ENCODE data around the gene COA1. TPM values are rescaled to one million over a fixed set of nuclear protein-coding genes. Genes with fewer than 3 reads are reported as not detected.

Gene COA1
- total RNA-seq, 2 donors from 2014 or later: 36.8 to 52.4 TPM

DNA sequence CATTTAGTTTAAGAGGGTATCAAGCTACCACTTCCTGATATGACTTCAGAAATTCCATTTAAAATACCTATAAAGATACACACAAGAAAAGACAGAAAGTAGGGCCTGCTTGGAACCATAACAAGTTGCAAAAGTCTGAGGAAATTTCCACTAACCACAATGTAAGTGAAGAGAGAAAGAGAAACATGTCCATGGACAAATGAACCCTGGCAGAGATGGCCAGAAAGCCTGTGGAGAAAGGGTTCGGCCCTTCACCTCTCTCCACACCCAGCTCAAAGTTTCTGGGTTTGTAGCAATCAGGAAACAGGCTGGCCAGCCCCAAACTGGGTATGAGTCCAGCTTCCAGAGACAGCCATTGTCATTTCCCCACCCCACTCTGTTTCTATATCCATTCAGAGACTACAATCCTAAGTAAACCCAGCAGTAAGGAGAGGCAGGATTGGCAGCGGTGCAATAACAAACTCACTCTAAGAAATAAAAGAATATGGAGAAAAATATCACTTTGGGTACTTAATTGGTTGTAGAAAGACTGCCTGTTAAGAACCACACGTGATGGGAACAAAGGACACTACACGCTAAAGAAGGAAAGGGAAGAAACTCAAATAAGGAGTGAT, 75.3 kb downstream of the COA1 start:
- peak overlapping the region in 1 of 4 donors; percentile 24 for H3K27ac ChIP-seq
- intact Hi-C loops (cut with DNase I): no loop called here
- no peak for ATAC-seq
- TF ChIP-seq POLR2A (IDR thresholded peaks at IDR 0.05): no peak
- TF ChIP-seq, protein P1, sequence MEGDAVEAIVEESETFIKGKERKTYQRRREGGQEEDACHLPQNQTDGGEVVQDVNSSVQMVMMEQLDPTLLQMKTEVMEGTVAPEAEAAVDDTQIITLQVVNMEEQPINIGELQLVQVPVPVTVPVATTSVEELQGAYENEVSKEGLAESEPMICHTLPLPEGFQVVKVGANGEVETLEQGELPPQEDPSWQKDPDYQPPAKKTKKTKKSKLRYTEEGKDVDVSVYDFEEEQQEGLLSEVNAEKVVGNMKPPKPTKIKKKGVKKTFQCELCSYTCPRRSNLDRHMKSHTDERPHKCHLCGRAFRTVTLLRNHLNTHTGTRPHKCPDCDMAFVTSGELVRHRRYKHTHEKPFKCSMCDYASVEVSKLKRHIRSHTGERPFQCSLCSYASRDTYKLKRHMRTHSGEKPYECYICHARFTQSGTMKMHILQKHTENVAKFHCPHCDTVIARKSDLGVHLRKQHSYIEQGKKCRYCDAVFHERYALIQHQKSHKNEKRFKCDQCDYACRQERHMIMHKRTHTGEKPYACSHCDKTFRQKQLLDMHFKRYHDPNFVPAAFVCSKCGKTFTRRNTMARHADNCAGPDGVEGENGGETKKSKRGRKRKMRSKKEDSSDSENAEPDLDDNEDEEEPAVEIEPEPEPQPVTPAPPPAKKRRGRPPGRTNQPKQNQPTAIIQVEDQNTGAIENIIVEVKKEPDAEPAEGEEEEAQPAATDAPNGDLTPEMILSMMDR (IDR thresholded peaks at IDR 0.05): no peak
- no peak overlapping the region for H3K4me3 ChIP-seq
- peaks cover 55% of the 10 kb centered on the region for H3K4me1 ChIP-seq
- 86 to 93% methylated on average over 4 of the region's 4 CpGs for WGBS, 2 donors
- H3K27me3 ChIP-seq: no peaks in the 10 kb centered on the region
- H3K9me3 ChIP-seq: no peaks in the 10 kb centered on the region
- DNase-seq: no peak
- no peaks in the 10 kb centered on the region for H3K36me3 ChIP-seq (replicated peaks in 1 of 2; ENCODE audit: insufficient read depth in 1 of 2, low read depth in 2 of 2)

DNA sequence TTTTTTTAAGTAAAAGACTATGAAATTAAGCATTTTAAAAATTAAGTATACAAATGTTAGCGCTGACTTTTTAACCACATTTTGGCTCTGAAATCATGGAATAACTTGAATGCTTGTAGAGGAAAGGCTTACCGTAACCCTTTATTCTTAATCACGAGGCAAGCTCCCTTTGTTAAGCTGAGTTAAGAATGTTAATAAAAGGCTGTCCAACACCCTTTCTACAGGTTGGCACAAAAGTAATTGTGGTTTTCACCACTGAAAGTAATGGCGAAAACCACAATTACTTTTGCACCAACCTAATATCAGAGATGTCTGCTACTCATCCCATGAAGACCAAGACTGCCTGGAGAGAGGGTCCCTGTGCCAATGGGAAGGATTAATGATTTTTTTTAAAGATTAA, 75.9 kb downstream of the COA1 start:
- Histone ChIP-seq H3K27me3 (no peaks in the 10 kb centered on the region), H3K4me1 (peaks cover 55% of the 10 kb centered on the region), H3K4me3 (no peak overlapping the region), H3K9me3 (no peaks in the 10 kb centered on the region), H3K27ac (peak overlapping the region in 1 of 4 donors; percentile 24), H3K36me3 (replicated peaks in 1 of 2; ENCODE audit: insufficient read depth in 1 of 2, low read depth in 2 of 2) (no peaks in the 10 kb centered on the region)
- TF ChIP-seq POLR2A (IDR thresholded peaks at IDR 0.05): no peak
- TF ChIP-seq, protein P1 (IDR thresholded peaks at IDR 0.05): no peak
- ATAC-seq (no peak), DNase-seq (no peak)
- WGBS, 2 donors: 91 to 96% methylated on average over 4 of the region's 4 CpGs
- intact Hi-C loops (cut with DNase I): no loop called here

DNA sequence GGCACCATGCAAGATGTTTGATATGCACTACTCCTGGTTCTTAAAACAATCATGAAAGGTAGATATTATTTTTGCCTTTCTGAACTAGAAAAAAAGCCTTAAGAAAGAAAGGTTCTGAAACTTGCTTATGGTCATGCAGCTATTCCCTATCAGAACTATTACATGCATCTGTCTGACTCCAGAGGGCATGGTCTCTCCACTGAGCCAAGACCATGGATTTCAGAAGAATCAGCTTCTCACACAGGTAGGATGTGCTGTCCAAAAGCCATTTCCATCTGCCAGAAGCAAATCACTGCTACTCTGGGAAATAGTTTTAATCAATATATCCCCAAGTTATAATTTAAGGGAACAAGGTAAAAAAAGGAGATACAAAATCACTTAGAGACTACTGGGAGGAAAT, 77.0 kb downstream of the COA1 start:
- Histone ChIP-seq H3K27ac (no peak overlapping the region), H3K4me1 (peaks cover 55% of the 10 kb centered on the region), H3K9me3 (no peaks in the 10 kb centered on the region), H3K36me3 (replicated peaks in 1 of 2; ENCODE audit: insufficient read depth in 1 of 2, low read depth in 2 of 2) (no peaks in the 10 kb centered on the region), H3K4me3 (no peak overlapping the region), H3K27me3 (no peaks in the 10 kb centered on the region)
- TF ChIP-seq POLR2A (IDR thresholded peaks at IDR 0.05): no peak
- TF ChIP-seq, protein P1 (IDR thresholded peaks at IDR 0.05): no peak
- DNase-seq: no peak
- intact Hi-C loops (cut with DNase I): no loop called here
- no peak for ATAC-seq

DNA sequence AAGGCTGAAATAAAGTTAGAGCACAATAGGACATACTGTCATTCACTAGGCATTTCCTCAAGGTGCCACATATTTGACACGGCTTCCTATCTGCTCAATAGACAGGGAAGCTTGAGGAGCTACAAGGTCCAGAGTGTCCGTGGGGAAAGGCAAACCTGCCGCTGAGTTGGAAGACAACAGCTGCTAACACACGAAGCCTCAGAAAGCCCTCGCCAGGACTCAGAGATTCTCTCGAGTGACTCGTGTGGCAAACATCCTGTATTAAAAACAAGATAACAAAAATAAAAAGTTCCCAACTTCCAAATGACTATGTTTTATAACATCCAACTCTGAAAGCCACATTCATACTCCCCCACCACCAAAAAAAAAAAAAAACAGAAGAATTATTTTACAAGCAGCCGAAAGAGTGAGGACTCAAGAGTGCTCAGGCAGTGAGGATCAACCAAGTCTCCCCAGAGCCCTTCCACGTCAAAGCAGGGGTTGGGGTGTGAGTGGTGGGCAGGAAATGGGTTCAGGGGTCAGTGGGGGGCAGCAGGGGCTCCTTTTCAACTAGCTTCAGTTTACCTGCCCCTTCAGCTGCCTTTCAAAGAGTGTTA, 78.8 kb downstream of the COA1 start:
- H3K4me3 ChIP-seq: no peak overlapping the region

More for the DNA sequence above, 78.8 kb downstream of the COA1 start:
- H3K9me3 ChIP-seq: no peaks in the 10 kb centered on the region
- H3K27ac ChIP-seq: peak overlapping the region; percentile 13 to 84 (median 35)
- TF ChIP-seq, protein P1 (IDR thresholded peaks at IDR 0.05): no peak
- TF ChIP-seq POLR2A (IDR thresholded peaks at IDR 0.05): no peak
- no peaks in the 10 kb centered on the region for H3K36me3 ChIP-seq (replicated peaks in 1 of 2; ENCODE audit: insufficient read depth in 1 of 2, low read depth in 2 of 2)
- WGBS, 2 donors: 48 to 63% methylated on average over 9 of the region's 9 CpGs
- no peak for ATAC-seq
- no peak for DNase-seq
- H3K4me1 ChIP-seq: peaks cover 61% of the 10 kb centered on the region
- intact Hi-C loops (cut with DNase I): no loop called here
- H3K27me3 ChIP-seq: no peaks in the 10 kb centered on the region
